ENCODE data around the gene CTDSP1.

The CTDSP1 gene, protein sequence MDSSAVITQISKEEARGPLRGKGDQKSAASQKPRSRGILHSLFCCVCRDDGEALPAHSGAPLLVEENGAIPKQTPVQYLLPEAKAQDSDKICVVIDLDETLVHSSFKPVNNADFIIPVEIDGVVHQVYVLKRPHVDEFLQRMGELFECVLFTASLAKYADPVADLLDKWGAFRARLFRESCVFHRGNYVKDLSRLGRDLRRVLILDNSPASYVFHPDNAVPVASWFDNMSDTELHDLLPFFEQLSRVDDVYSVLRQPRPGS

DNA sequence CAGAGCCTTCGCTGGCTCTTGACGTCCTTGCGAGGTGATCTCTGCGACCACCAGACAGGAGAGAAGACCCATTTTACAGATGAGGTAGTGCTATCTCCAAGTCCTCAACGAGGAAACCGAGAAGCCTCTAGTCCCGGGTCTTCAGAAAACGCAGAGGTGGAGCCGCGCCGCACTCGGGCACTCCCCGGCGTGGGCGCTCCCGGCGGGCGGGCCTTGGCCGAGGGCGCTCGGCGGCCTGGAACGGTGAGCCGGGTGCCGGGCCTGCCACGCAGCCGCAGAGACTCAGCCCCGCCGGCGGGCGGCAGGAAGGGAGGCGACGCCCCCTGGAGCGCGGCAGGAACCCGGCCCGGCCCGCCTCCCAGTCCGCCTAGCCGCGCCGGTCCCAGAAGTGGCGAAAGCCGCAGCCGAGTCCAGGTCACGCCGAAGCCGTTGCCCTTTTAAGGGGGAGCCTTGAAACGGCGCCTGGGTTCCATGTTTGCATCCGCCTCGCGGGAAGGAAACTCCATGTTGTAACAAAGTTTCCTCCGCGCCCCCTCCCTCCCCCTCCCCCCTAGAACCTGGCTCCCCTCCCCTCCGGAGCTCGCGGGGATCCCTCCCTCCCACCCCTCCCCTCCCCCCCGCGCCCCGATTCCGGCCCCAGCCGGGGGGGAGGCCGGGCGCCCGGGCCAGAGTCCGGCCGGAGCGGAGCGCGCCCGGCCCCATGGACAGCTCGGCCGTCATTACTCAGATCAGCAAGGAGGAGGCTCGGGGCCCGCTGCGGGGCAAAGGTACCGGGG lies at the start of gene CTDSP1:
CTDSP1 (plus strand) TSS at position 478 of the 776 bp plus-strand sequence; CDS start at position 701, 223 bp downstream.
- peak; percentile 89 for DNase-seq

DNA sequence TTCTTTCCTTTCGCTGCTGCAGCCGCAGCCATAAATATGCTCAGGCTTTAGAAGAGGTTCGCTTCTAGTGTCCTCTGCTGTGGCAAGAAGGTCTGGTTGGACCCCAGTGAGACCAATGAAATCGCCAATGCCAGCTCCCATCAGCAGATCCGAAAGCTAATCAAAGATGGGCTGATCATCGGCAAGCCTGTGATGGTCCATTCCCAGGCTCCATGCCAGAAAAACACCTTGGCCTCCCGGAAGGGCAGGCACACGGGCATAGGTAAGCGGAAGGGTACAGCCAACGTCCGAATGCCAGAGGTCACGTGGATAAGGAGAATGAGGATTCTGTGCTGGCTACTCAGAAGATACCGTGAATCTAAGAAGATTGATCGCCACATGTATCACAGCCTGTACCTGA lies 45.6 kb upstream of the CTDSP1 start:
- no peak for DNase-seq

DNA sequence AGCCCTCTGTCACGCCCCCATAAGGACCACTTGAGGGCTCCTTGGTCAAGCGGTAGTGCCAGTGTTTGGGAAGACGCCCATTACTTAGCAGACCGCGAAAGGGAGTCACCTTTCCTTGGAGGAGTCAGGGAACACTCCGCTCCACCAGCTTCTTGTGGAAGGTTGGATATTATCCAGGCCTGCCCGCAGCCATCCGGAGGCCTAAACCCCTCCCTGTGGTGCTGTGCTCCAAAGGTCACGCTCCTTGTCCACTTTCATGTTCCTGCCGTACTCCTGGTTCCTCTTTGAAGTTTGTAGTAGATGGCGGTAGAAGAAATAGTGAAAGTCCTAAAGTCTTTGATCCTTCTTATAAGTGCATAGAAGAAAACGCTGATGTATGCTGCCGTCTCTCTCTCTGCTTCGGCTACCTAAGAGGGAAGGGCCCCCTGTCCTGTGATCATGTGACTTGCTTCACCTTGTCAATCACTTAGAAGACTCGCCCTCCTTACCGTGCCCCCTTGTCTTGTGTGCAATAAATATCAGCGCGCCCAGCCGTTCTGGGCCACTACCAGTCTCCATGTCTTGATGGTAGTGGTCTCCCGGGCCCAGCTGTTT lies 44.7 kb upstream of the CTDSP1 start:
- no peak for DNase-seq

DNA sequence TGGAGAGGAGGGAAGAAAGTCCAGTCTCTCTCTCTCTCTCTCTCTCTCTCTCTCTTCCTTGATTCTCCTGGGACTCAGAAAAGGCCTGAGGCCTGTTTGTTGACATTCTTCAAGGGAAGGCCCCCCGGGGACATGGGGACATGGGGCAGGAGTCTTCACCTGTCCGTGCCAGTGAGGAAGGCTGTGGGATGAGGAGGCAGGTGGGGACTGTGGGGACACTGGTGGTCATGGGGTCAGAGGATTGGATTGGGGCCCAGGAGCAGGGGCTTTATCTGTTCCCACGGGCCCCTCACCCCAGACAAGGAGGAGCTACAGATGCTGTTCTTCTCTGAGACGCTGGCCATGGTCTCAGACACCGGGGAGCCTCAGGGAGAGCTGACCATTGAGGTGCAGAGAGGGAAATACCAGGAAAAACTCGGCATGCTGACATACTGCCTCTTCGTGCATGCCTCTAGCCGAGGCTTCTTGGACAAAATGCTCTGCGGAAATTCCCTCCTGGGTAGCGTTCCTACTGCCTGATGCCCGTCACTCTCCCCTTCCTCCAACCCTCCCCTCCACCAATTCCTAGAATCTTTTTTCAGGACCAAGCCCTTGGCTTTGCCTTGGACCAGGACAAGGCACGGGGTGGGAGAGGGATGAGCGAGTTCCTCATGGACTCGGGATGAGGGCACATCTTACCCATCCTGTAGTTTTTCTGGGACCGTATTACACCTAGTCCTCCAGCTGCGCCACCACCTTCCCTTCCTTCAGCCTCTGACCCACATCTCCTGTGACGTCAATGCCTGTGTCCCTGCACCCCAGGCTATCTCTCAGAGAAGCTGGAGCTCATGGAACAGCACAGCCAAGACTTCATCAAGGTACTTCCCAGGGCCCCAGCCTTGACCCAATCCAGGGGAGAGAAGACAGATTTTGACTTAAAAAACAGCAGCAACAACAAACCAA lies 42.2 kb upstream of the CTDSP1 start:
- DNase-seq: no peak

GRCh38 chr2:218360453-218360852 lies 39.2 kb upstream of the CTDSP1 start:
- DNase-seq: no peak

- no peak for DNase-seq
Observed at GRCh38 chr2:218362606-218363005, 37.1 kb upstream of the CTDSP1 start.

DNA sequence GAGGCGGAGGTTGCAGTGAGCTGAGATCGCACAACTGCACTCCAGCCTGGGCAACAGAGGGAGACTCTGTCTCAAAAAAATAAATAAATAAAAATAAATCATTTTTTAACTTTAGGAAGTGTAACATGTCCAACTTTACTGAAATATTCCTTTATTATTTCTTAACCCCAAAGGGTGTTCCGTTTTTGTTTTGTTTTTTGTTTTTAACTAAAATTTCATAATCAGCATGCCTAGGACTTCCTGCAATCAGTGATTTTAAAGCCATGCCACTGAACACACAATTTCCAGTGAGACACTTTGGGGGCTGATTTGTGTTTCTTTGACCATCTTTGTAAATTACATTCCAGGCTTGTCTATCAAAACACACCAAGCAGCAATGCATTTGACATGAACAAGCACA lies 35.9 kb upstream of the CTDSP1 start:
- DNase-seq: no peak

DNA sequence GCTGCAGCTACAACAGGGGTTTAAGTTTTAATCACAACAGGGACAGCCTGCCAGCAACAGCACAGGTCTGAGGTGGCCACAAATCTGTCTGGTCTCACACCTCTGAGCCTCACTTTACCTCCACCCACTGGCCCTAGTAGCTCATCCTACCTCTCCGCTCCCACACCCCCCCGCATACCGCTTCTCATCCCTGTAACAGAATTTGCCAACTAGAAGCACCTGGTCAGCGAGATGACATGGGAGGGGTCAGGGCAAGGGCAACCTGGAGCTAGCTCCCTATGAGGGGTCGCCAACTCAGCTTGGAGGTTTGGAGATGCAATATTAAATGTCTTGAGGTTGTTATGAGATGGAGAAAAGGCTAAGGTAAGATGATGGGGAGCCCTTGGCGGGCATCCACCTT lies 35.5 kb upstream of the CTDSP1 start:
- no peak for DNase-seq

DNA sequence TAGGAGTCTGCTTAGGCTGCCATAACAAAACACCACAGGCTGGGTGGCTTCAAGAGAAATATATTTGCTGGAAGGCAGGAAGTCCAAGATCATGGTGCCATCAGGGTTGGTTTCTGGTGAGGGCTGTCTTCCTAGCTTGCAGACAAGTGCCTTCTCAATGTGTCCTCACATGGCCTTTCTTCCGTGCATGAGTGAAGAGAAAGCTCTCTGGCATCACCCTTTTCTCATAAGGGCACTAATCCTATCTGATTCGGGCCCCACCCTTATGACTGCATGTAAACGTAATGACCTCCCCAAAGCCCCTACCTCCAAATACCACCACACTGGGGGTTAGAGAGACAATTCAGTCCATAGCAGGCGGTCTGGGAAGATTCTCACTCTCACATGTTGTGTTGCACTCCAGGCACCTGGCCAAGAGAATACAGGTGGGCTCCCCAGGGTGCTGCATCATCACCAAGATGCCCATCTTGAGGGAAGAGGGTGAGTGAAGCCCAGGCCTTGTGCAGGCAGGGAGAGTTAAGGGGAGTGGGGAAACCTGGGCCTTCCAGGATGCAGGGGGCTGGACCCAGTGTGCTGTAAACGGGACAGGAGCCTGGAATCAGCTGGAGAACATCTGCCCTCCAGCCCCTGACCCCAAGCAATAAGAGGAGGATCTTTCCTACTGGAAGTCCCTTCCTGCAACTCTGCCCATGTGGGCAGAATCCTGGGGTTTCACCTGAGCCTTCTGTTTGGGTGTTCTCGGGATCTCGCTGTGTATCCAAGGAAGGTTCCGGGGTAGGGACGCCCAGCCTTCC lies 32.9 kb upstream of the CTDSP1 start:
- DNase-seq: no peak

- DNase-seq: peak; percentile 66
Observed at GRCh38 chr2:218367415-218368149, 32.1 kb upstream of the CTDSP1 start.

- no peak for DNase-seq
Observed at GRCh38 chr2:218368150-218368528, 31.5 kb upstream of the CTDSP1 start.

- DNase-seq: no peak
Observed at GRCh38 chr2:218368621-218369153, 31.0 kb upstream of the CTDSP1 start.

DNA sequence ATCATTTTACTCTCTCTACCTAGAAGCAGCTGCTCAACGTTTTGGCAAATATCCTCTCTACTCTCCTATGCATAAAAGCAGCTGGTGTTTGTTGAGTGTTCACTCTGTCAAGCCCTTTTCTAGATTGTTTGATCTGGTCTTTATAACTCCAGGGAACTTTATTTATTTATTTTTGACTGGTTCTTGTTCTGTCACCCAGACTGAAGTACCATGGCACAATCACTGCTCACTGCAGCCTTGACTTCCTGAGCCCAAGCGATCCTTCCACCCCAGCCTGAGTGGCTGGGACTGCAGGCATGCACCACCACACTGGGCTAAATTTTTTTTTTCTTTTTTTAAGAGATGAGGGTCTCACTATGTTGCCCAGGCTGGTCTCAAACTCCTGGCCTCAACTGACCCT lies 30.3 kb upstream of the CTDSP1 start:
- no peak for DNase-seq

GRCh38 chr2:218370410-218371063 lies 29.1 kb upstream of the CTDSP1 start:
- no peak for DNase-seq

DNA sequence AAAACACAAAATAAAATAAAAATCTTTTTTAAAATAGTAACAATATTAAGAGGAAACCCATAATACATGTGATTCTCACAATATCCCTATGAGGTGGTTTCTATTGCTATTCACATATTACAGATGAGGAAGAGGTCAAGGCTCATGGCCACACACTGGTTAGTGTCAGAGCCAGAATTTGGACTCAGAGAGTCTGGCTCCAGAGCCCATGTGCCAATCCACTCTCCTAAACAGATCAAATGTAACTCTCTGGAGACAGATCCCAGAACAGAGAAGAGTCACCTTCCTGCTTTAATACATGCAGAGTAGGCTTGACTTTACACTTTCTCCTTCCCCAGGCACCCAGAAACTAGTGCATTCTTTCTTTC lies 27.7 kb upstream of the CTDSP1 start:
- no peak for DNase-seq

DNA sequence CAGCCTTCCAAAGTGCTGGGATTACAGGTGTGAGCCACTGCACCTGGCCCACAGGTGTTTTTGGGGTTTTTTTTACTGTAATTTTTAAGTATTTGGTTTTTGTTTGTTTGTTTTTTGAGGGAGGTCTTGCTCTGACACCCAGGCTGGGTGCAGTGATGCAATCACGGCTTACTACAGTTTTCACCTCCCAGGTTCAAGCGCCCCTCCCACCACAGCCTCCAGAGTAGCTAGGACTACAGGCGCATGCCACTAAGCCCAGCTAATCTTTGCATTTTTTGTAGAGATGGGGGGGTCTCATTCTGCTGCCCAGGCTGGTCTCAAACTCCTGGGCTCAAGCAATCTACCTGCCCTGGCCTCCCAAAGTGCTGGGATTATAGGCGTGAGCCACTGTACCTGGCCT lies 24.9 kb upstream of the CTDSP1 start:
- DNase-seq: no peak

DNA sequence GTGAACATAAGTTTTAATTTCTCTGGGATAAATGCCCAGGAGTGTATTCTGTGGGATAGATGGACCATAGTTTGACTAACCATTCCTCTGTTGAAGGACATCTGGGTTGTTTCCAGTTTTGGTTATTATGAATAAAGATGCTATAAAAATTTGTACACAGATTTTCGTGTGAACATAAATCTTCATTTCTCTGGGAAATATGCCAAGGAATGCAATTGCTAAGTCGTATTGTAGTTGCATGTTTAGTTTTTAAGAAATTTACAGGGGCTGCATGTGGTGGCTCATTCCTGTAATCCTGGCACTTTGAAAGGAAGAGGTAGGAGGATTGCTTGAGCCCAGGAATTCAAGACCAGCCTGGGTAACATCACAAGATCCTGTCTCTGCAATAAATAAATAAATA lies 24.5 kb upstream of the CTDSP1 start:
- no peak for DNase-seq

- DNase-seq: no peak
Observed at GRCh38 chr2:218378053-218378452, 21.6 kb upstream of the CTDSP1 start.

- DNase-seq: no peak
Observed at GRCh38 chr2:218381916-218382366, 17.7 kb upstream of the CTDSP1 start, which contains the start of gene SLC11A1. Gene SLC11A1, plus strand, starts transcription at chr2:218382273. Its CDS starts 96 bp downstream, at chr2:218382369.

GRCh38 chr2:218382785-218383184 lies 16.9 kb upstream of the CTDSP1 start:
- no peak for DNase-seq

Data from activated gamma-delta T cell treated with Interleukin-2 at 50 U/mL for 16 hours (primary cell).